RWPE1 (cell line): ENCODE data around the gene VPS26A.

ENCODE experiments used
- CTCF ChIA-PET: fragments of 350-600 bp; sonication (Branson Sonifier 250); formaldehyde crosslinking; extraction: SDS; loops from one replicate; lab custom pipeline; 2021; lab: Yijun Ruan, JAX
- POLR2A ChIA-PET: fragments of 400-600 bp; formaldehyde crosslinking; extraction: SDS; loops from one replicate; lab custom pipeline; 2020; ENCODE audit warnings: antibody characterized with exemption; ENCODE audit not compliant: low non-redundant PET; lab: Yijun Ruan, JAX
- DNase-seq: peaks from one replicate; pipeline ENCODE4 v3.0.0; 2012; ENCODE audit warnings: low spot score
- H3K27ac ChIP-seq: fragments of 450-650 bp; 2 replicates; pipeline ENCODE4 v1.5.1; 2017
- TF ChIP-seq, protein P1 (sequence below): fragments of 450-650 bp; conservative IDR thresholded peaks from 2 replicates; pipeline ENCODE4 v1.5.1; 2017; ENCODE audit warnings: low read depth, mild to moderate bottlenecking

VPS26A gene

DNA sequence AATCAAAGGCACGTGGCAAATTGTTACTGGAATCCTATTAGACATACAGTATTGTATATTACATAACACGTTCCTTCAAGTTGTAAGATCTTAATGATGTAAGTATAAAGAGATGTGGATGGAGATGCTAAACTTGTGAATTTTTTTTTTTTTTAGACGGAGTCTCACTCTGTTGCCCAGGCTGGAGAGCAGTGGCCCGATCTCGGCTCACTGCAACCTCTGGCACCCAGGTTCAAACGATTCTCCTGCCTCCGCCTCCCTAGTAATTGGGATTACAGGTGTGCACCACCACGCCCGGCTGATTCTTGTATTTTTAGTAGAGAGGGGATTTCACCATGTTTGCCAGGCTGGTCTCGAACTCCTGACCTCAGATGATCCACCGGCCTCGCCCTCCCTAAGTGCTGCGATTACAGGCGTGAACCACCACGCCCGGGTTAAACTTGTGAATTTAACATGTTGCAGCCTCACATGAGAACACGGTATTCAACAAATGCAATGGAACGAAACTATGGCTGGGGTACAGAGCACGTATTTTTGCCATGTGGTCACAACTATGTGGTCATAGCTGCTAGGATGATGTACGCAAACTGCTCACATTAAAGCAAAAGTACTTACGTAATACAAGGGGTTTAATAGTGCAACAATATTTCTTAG, 55.2 kb downstream of the VPS26A start:
- peak; percentile 45 for DNase-seq
- CTCF ChIA-PET, result interaction anchor here (0.6 to 0.7 kb wide), 2 partner anchors 26 to 43 kb away, joined by 3 read pairs; no protein-coding TSS in a partner anchor
- TF ChIP-seq, protein P1, sequence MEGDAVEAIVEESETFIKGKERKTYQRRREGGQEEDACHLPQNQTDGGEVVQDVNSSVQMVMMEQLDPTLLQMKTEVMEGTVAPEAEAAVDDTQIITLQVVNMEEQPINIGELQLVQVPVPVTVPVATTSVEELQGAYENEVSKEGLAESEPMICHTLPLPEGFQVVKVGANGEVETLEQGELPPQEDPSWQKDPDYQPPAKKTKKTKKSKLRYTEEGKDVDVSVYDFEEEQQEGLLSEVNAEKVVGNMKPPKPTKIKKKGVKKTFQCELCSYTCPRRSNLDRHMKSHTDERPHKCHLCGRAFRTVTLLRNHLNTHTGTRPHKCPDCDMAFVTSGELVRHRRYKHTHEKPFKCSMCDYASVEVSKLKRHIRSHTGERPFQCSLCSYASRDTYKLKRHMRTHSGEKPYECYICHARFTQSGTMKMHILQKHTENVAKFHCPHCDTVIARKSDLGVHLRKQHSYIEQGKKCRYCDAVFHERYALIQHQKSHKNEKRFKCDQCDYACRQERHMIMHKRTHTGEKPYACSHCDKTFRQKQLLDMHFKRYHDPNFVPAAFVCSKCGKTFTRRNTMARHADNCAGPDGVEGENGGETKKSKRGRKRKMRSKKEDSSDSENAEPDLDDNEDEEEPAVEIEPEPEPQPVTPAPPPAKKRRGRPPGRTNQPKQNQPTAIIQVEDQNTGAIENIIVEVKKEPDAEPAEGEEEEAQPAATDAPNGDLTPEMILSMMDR, result no peak
- POLR2A ChIA-PET, result interaction anchor here (0.6 to 1.0 kb wide), 2 partner anchors 16 to 206 kb away, joined by 3 read pairs; no protein-coding TSS in a partner anchor
- peak overlapping the region; percentile 87 for H3K27ac ChIP-seq

DNA sequence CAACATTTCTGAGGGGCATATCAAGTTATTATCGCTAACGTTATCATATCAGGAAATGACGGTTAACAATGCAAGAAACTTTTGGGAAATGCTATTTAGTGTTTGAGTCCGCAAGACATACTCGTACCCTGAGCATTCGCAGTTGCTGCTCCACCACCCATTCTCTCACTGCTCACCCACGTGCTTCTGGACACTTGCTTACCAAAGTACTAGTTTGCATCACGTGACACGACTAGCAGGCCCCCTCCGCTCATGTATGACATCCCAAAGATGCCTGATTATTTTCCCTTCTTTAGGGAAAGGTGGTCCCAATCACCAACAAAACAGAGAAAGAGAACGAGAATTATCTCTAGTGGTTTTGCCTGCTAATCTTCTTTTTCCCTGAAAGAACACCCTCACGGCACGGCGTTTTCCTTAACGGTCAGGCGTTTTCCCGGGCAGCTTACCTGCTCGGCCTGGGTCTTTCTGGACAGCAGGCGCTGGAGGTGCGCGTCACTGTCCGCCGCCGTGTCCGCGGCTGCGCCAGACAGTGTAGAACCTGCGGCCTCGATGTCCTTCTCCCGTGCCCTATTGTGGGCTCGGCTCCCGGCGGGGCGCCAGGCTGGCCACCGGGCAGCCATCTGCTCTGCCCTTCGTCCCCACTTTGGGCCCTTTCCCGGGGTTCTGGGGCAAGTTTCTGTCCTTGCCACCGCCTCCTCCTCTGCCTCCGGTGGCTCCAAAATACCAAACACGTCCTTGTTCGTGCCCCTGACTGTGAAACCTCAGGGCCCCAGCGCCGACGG, 56.0 kb downstream of the VPS26A start, which contains the start of gene SUPV3L1:
Gene SUPV3L1 (plus strand): TSS at position 492 of the 782 bp plus-strand sequence. CDS start 58 bp downstream, at position 550.
- TF ChIP-seq, protein P1, result no peak
- POLR2A ChIA-PET, result interaction anchor here (0.6 to 1.0 kb wide), 2 partner anchors 17 to 206 kb away, joined by 3 read pairs; no protein-coding TSS in a partner anchor
- peak; percentile 97 for DNase-seq
- peak within 1 kb of the TSS; percentile 87 for H3K27ac ChIP-seq
- CTCF ChIA-PET, result interaction anchor here (0.6 to 0.7 kb wide), 2 partner anchors 27 to 42 kb away, joined by 3 read pairs; no protein-coding TSS in a partner anchor

DNA sequence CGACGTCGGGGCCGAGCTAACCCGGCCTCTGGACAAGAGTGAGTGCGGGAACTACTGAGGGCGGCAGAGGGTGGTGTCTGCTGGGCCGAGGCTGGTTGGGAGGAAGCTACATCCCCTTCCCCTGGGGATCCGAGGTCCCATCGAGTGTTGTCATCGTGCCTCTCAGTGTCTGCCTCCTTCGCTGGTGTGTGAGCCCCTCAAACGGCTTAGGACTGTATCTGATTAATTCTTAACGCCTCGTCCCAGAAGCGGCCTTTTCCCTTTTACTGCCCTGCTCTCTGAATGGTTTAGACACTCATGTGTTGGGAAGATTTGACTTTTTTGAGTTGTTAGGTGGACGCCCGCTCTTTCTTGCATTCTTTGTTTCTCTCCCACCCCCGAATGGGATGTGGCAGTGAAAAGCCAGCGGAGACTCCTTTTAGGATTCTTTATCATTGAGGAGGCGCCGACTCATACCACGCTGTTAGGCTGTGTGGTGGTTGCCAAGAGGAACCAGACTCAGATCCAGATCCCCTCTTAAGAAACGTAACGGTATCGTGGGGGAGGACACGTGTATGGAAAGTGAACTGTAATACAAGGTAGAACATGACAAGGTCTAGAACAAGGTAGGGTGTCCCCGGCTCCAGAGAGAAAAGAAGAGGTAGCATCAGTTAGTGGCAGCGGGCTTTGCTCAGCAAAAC, 56.7 kb downstream of the VPS26A start:
- CTCF ChIA-PET, result no interaction called here
- H3K27ac ChIP-seq, result peak overlapping the region; percentile 87
- TF ChIP-seq, protein P1, result no peak
- POLR2A ChIA-PET, result interaction anchor here (1.0 kb wide), 1 partner anchor 205 kb away, joined by 3 read pairs; no protein-coding TSS in a partner anchor
- peak; percentile 25 for DNase-seq

DNA sequence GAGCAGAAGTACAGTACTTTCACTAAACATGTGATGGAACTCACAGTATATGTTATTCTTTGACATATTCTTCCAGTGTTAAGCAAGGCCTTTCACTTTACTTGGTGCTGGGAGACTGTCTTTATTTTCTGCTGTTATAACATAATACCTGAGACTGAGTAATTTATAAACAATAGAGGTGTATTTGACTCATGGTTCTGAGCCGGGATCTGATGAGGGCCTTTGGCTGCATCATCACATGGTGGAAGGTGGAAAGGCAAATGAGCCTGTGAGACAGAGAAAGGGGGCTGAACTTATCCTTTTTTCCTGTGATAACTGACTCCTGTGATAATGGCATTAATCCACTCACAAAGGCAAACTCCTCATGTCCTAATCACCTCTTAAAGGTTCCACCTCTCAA, 57.5 kb downstream of the VPS26A start:
- TF ChIP-seq, protein P1, result no peak
- CTCF ChIA-PET, result no interaction called here
- POLR2A ChIA-PET, result no interaction called here
- DNase-seq, result no peak
- H3K27ac ChIP-seq, result no peak overlapping the region

DNA sequence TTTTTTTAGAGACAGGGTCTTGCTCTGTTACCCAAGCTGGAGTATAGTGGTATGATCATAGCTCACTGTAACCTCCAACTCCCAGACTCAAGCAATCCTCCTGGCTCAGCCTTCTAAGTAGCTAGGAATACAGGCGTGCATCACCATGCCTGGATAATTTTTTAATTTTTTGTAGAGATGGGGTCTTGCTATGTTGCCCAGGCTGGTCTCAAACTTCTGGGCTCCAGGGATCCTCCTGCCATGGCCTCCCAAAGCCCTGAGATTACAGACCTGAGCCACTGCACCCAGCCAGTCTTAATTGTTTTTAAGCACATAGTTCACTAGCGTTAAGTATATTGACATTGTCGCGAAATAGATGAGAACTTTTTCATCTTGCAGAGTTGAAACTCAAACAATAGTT, 58.0 kb downstream of the VPS26A start:
- H3K27ac ChIP-seq, result no peak overlapping the region
- DNase-seq, result no peak
- TF ChIP-seq, protein P1, result no peak
- POLR2A ChIA-PET, result no interaction called here
- CTCF ChIA-PET, result no interaction called here

DNA sequence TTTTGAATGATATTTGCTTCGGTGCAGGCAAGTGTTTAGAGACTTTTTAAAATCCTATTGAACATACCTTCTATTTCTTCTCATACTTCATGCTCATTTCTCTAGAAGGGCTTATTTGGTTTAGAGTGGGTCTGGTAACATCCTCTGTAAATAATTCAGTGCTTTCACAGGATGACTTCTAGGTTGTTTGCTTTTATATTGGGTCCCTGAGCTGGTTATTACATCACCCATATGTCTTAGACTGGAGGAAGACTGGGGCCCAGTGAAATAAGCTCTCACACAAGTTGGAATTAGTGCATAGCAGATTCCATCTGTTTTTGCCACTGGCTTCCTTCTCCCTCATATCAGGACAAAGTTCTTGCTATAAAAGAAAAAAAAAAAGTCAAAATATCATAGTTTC, 62.5 kb downstream of the VPS26A start:
- no peak for DNase-seq
- ChIA-PET CTCF (interaction anchor here (0.7 kb wide), 2 partner anchors 45 to 733 kb away, joined by 3 read pairs; no protein-coding TSS in a partner anchor), POLR2A (no interaction called here)
- TF ChIP-seq, protein P1, result no peak
- H3K27ac ChIP-seq, result no peak overlapping the region
